ENCODE measurements around the gene COMTD1.
A peak's percentile ranks its signal among the peaks of the same experiment; 100 is the strongest.
"Not testable (repeated sequence)": the region's sequence is repeated elsewhere in the genome, so short reads cannot be mapped to it uniquely, and the experiment has no call there.

Gene COMTD1

GRCh38 chr10:75244487-75245353, 9.0 kb upstream of the COMTD1 start:
- DNase-seq, result no peak

GRCh38 chr10:75243426-75243825, 7.7 kb upstream of the COMTD1 start:
- DNase-seq, result no peak

GRCh38 chr10:75240329-75241076, 4.7 kb upstream of the COMTD1 start:
- no peak for DNase-seq

- DNase-seq, result no peak
These were observed 3.5 kb upstream of the COMTD1 start for GRCh38 chr10:75239096-75239790.

- DNase-seq, result no peak
These were observed 2.7 kb upstream of the COMTD1 start for GRCh38 chr10:75238182-75239095.

- no peak for DNase-seq
These were observed 545 bp upstream of the COMTD1 start for GRCh38 chr10:75236178-75236825.

GRCh38 chr10:75234683-75235374, 928 bp downstream of the COMTD1 start:
- DNase-seq, result peak; percentile 15

- peak; percentile 99 for DNase-seq
These were observed 1.6 kb downstream of the COMTD1 start for GRCh38 chr10:75234017-75234682.

GRCh38 chr10:75233444-75234016, 2.2 kb downstream of the COMTD1 start:
- peak; percentile 4 for DNase-seq

GRCh38 chr10:75231672-75232581, 3.8 kb downstream of the COMTD1 start:
- DNase-seq, result no peak

GRCh38 chr10:75230600-75231038, 5.1 kb downstream of the COMTD1 start:
- DNase-seq, result peak; percentile 88

- no peak for DNase-seq
These were observed 5.8 kb downstream of the COMTD1 start for GRCh38 chr10:75229971-75230370.

- DNase-seq, result no peak
These were observed 6.9 kb downstream of the COMTD1 start for GRCh38 chr10:75228834-75229233.

GRCh38 chr10:75228278-75228677, 7.5 kb downstream of the COMTD1 start:
- DNase-seq, result no peak

- no peak for DNase-seq
These were observed 9.1 kb downstream of the COMTD1 start for GRCh38 chr10:75226656-75227055.

- no peak for DNase-seq
These were observed 9.7 kb downstream of the COMTD1 start for GRCh38 chr10:75226095-75226494.

- no peak for DNase-seq
These were observed 12.2 kb downstream of the COMTD1 start for GRCh38 chr10:75223507-75223906.

GRCh38 chr10:75221492-75221891, 14.3 kb downstream of the COMTD1 start:
- not testable (repeated sequence) for DNase-seq

GRCh38 chr10:75220274-75220673, 15.5 kb downstream of the COMTD1 start:
- DNase-seq, result no peak
